H1 (cell line): ENCODE data around the gene RPTOR. TPM values are rescaled to one million over a fixed set of nuclear protein-coding genes. Genes with fewer than 3 reads are reported as not detected.

Source experiments
- CTCF ChIA-PET: fragments of 300-600 bp; sonication (Branson Sonifier 250); formaldehyde crosslinking; loops from one replicate; lab custom pipeline; 2021; ENCODE audit not compliant: partially characterized antibody; lab: Charles Lee
- POLR2A ChIA-PET: fragments of 300-600 bp; sonication (Branson Sonifier 250); formaldehyde crosslinking; loops from one replicate; lab custom pipeline; 2021; ENCODE audit warnings: inconsistent platforms; ENCODE audit not compliant: partially characterized antibody; lab: Charles Lee
- DNase-seq, 2 experiments: peaks; one replicate each; pipeline versions ENCODE4 v3.0.0 to v3.0.0-alpha.2; 2010 to 2022; ENCODE audit warnings: low spot score in 2 of 2, low read depth in 1 of 2, mixed read lengths in 1 of 2
- FAIRE-seq: peaks from 2 replicates; lab custom pipeline; 2011; peaks lifted over from hg19 to GRCh38; lab: Jason Lieb, UNC
- H2AFZ ChIP-seq: 2 replicates; pipeline ENCODE4 v1.8.1; 2012; ENCODE audit warnings: low read length, inconsistent platforms
- H2AK5ac ChIP-seq: 2 replicates; pipeline ENCODE4 v1.6.1; 2013; ENCODE audit warnings: low read depth, low read length
- H2BK120ac ChIP-seq: replicated peaks from 2 replicates; pipeline ENCODE3; 2013; ENCODE audit warnings: low read depth, low read length, inconsistent platforms
- H2BK12ac ChIP-seq: 2 replicates; pipeline ENCODE4 v1.6.1; 2013; ENCODE audit warnings: low read depth, low read length
- H2BK15ac ChIP-seq: 2 replicates; pipeline ENCODE4 v1.6.1; 2013; ENCODE audit warnings: low read length
- H2BK20ac ChIP-seq: 2 replicates; pipeline ENCODE4 v1.6.1; 2013; ENCODE audit warnings: low read length
- H2BK5ac ChIP-seq: 2 replicates; pipeline ENCODE4 v1.6.1; 2013; ENCODE audit warnings: low read depth, low read length
- H3K14ac ChIP-seq: 2 replicates; pipeline ENCODE4 v1.6.1; 2013; ENCODE audit warnings: inconsistent platforms; ENCODE audit not compliant: insufficient read length
- H3K18ac ChIP-seq: 2 replicates; pipeline ENCODE4 v1.6.1; 2013; ENCODE audit warnings: low read length; ENCODE audit errors: extremely low read depth
- H3K23ac ChIP-seq: 2 replicates; pipeline ENCODE4 v1.6.1; 2013; ENCODE audit warnings: inconsistent platforms; ENCODE audit not compliant: insufficient read length
- H3K23me2 ChIP-seq: 2 replicates; pipeline ENCODE4 v1.6.1; 2013; ENCODE audit warnings: low read depth, low read length
- H3K27ac ChIP-seq: 2 replicates; pipeline ENCODE4 v1.6.1; 2011; ENCODE audit warnings: low read depth, low read length, inconsistent platforms
- H3K27me3 ChIP-seq, 4 experiments: replicated peaks in 1 of 4; 1 replicate in 1 of 4; 2 replicates in 3 of 4; pipeline versions ENCODE4 v1.6.1 to v1.8.1; 2011 to 2013; ENCODE audit warnings: low read length in 3 of 4, mild to moderate bottlenecking in 3 of 4, inconsistent platforms in 2 of 4, mixed read lengths in 2 of 4, moderate library complexity in 1 of 4; ENCODE audit not compliant: control insufficient read depth in 3 of 4, insufficient read depth in 3 of 4; ENCODE audit errors: extremely low read depth in 1 of 4
- H3K36me3 ChIP-seq, 4 experiments: 2 replicates each; pipeline versions ENCODE4 v1.6.1 to v1.8.1; 2011 to 2013; ENCODE audit warnings: mild to moderate bottlenecking in 4 of 4, low read length in 3 of 4, moderate library complexity in 2 of 4, control low read depth in 1 of 4, inconsistent platforms in 1 of 4; ENCODE audit not compliant: insufficient read depth in 4 of 4, control insufficient read depth in 2 of 4
- H3K4ac ChIP-seq: replicated peaks from 2 replicates; pipeline ENCODE3; 2013; ENCODE audit warnings: low read length, low read depth, mixed read lengths, inconsistent platforms; ENCODE audit not compliant: insufficient read length
- H3K4me1 ChIP-seq, 4 experiments: replicated peaks in 1 of 4; 1 replicate in 1 of 4; 2 replicates in 3 of 4; pipeline versions ENCODE4 v1.6.1 to v1.8.1; 2011 to 2013; ENCODE audit warnings: low read length in 3 of 4, inconsistent platforms in 2 of 4, mixed read lengths in 1 of 4; ENCODE audit not compliant: insufficient read depth in 4 of 4, control insufficient read depth in 3 of 4
- H3K4me2 ChIP-seq, 2 experiments: 2 replicates each; pipeline versions ENCODE4 v1.6.1 to v1.8.1; 2011 to 2013; ENCODE audit warnings: low read depth in 2 of 2, low read length in 2 of 2, control low read depth in 1 of 2, inconsistent platforms in 1 of 2, mild to moderate bottlenecking in 1 of 2; ENCODE audit not compliant: insufficient read depth in 1 of 2
- H3K4me3 ChIP-seq, 4 experiments: fragments of 200-600, 300-600 bp in 1 of 4; sonication (generic), shearing (Covaris generic), sonication (Bioruptor Twin) in 1 of 4; 2 replicates each; pipeline versions ENCODE4 v1.5.1 to v1.8.1; 2011 to 2016; ENCODE audit warnings: low read length in 4 of 4, low read depth in 3 of 4, control low read depth in 2 of 4, inconsistent platforms in 2 of 4, mild to moderate bottlenecking in 2 of 4, mixed read lengths in 1 of 4, moderate library complexity in 1 of 4; ENCODE audit not compliant: insufficient read depth in 2 of 4; ENCODE audit errors: extremely low read depth in 1 of 4
- H3K56ac ChIP-seq: replicated peaks from 2 replicates; pipeline ENCODE3; 2013; ENCODE audit warnings: low read depth, mild to moderate bottlenecking, mixed read lengths, low read length, inconsistent platforms; ENCODE audit not compliant: insufficient read length
- H3K79me1 ChIP-seq: 2 replicates; pipeline ENCODE4 v1.6.1; 2013; ENCODE audit warnings: low read depth, low read length, control low read depth
- H3K79me2 ChIP-seq, 2 experiments: 2 replicates each; pipeline versions ENCODE4 v1.6.1 to v1.8.1; 2012 to 2013; ENCODE audit warnings: low read length in 2 of 2, mild to moderate bottlenecking in 2 of 2, inconsistent platforms in 1 of 2; ENCODE audit not compliant: insufficient read depth in 2 of 2, control insufficient read depth in 1 of 2
- H3K9ac ChIP-seq, 4 experiments: replicated peaks in 1 of 4; 1 replicate in 1 of 4; 2 replicates in 3 of 4; pipeline versions ENCODE4 v1.6.1 to v1.8.1; 2011 to 2013; ENCODE audit warnings: low read depth in 3 of 4, low read length in 3 of 4, control low read depth in 2 of 4, mild to moderate bottlenecking in 2 of 4, moderate library complexity in 2 of 4, inconsistent platforms in 1 of 4; ENCODE audit errors: extremely low read depth in 1 of 4
- H3K9me3 ChIP-seq, 2 experiments: 2 replicates each; pipeline versions ENCODE4 v1.6.1 to v1.8.1; 2012 to 2013; ENCODE audit warnings: mild to moderate bottlenecking in 2 of 2, moderate library complexity in 2 of 2, control low read depth in 1 of 2, inconsistent platforms in 1 of 2, low read depth in 1 of 2, low read length in 1 of 2, mixed read lengths in 1 of 2; ENCODE audit not compliant: insufficient read depth in 2 of 2
- H4K20me1 ChIP-seq, 2 experiments: replicated peaks in 1 of 2; 2 replicates each; pipeline versions ENCODE3 to v1.8.1; 2011 to 2013; ENCODE audit warnings: inconsistent platforms in 2 of 2, low read length in 2 of 2, mild to moderate bottlenecking in 1 of 2; ENCODE audit not compliant: insufficient read depth in 2 of 2, control insufficient read depth in 1 of 2
- H4K5ac ChIP-seq: 2 replicates; pipeline ENCODE4 v1.6.1; 2013; ENCODE audit warnings: low read length, low read depth, mixed read lengths, inconsistent platforms; ENCODE audit not compliant: insufficient read length
- H4K8ac ChIP-seq: 2 replicates; pipeline ENCODE4 v1.8.0; 2013; ENCODE audit warnings: mild to moderate bottlenecking, moderate library complexity, low read length, inconsistent platforms; ENCODE audit not compliant: insufficient read depth; ENCODE audit errors: extremely low read depth
- H4K91ac ChIP-seq: replicated peaks from 2 replicates; pipeline ENCODE3; 2013; ENCODE audit warnings: low read length, mixed read lengths, inconsistent platforms; ENCODE audit not compliant: insufficient read length
- CBX8 ChIP-seq: fragments of 300-800, 300-1000 bp; sonication (generic); IDR thresholded peaks from 2 replicates; pipeline ENCODE4 v1.7.1; 2016; ENCODE audit warnings: low read depth, low read length, borderline replicate concordance
- MAX ChIP-seq: IDR thresholded peaks from 2 replicates; pipeline ENCODE4 v1.6.1; 2012; ENCODE audit warnings: inconsistent platforms
- NANOG ChIP-seq: IDR thresholded peaks from 2 replicates; pipeline ENCODE4 v1.6.1; 2011; ENCODE audit warnings: low read length, low read depth, mild to moderate bottlenecking, inconsistent platforms; ENCODE audit not compliant: insufficient read depth, poor library complexity, severe bottlenecking
- RAD21 ChIP-seq, 2 experiments: IDR thresholded peaks in 1 of 2; conservative IDR thresholded peaks in 1 of 2; 2 replicates each; pipeline ENCODE4 v1.6.1; 2011; ENCODE audit warnings: low read depth in 2 of 2, low read length in 2 of 2, improper control_type of control experiment in 1 of 2, inconsistent platforms in 1 of 2, mild to moderate bottlenecking in 1 of 2, moderate library complexity in 1 of 2
- TBP ChIP-seq: IDR thresholded peaks from 2 replicates; pipeline ENCODE4 v1.6.1; 2011; ENCODE audit warnings: low read depth, low read length, improper control_type of control experiment
- WGBS, 2 experiments: shearing (Covaris generic) in 1 of 2; methylation state at CpG; one replicate each; pipeline versions ENCODE4 v1.1.6 to v1.1.7; 2013 to 2015; ENCODE audit warnings: low lambda C conversion rate in 2 of 2, mixed read lengths in 2 of 2, inconsistent platforms in 1 of 2, low coverage in 1 of 2, missing lambda C conversion rate in 1 of 2; ENCODE audit not compliant: insufficient replicate concordance in 2 of 2, insufficient coverage in 1 of 2, insufficient read length in 1 of 2; ENCODE audit errors: extremely low coverage in 1 of 2, missing lambda C conversion rate in 1 of 2; 5-methylcytosine and 5-hydroxymethylcytosine counted together
- polyA plus RNA-seq, 7 experiments: library from polyadenylated mRNA; depleted of rRNA in 3 of 7; stranded (reverse) in 5 of 7; unstranded in 2 of 7; fragments of >200 nt in 5 of 7; fragments of 200-250 nt in 2 of 7; gene quantifications; 1 replicate in 5 of 7; 2 replicates in 1 of 7; 4 replicates in 1 of 7; pipeline versions ENCODE4 v1.2.1 to v1.2.3, GENCODE V29; 2011 to 2013; ENCODE audit warnings: missing spikeins in 2 of 7, mixed read lengths in 2 of 7
- total RNA-seq: library from RNA; stranded (reverse); fragmentation: NEBNext Ultra II Directional; extraction: Animal tissue kit (Norgen Biotek cat#: 25700); gene quantifications from 2 replicates; pipeline ENCODE4 v1.2.1, GENCODE V29; 2021
- TF ChIP-seq, protein P1 (sequence below): IDR thresholded peaks from 2 replicates; pipeline ENCODE4 v1.6.1; 2011; ENCODE audit warnings: low read length, improper control_type of control experiment

RPTOR gene
- total and polyA plus RNA-seq, 2 of the 8 experiments (the other 6 are each of a cell fraction or from before 2014, with no cell fraction given) = 6.9 to 28.7 TPM

GRCh38 chr17:80682372-80682771 is 137.7 kb downstream of the RPTOR start:
- no peak overlapping the region for H3K23ac ChIP-seq
- H3K23me2 ChIP-seq = no peaks in the 10 kb centered on the region
- no peak overlapping the region for H3K4me2 ChIP-seq
- H3K9me3 ChIP-seq = no peaks in the 10 kb centered on the region
- H2BK120ac ChIP-seq = no peak overlapping the region
- ChIA-PET CTCF (interaction anchor here (0.9 to 1.2 kb wide), 2 partner anchors 22 to 152 kb away, joined by 3 read pairs; no protein-coding TSS in a partner anchor), POLR2A (no interaction called here)
- H3K79me2 ChIP-seq = peaks cover 0 to 12% of the 10 kb centered on the region in 2 experiments; a peak in 1 of 4 replicates
- no peak overlapping the region for H4K8ac ChIP-seq
- H4K5ac ChIP-seq = no peak overlapping the region
- H3K9ac ChIP-seq = no peak overlapping the region
- TF ChIP-seq RAD21 (IDR thresholded peaks at IDR 0.05 in 1 of 2, conservative IDR thresholded peaks at IDR 0.05 in 1 of 2; ENCODE audit: low read depth in 2 of 2, low read length in 2 of 2) (no peak), TBP (no peak), CBX8 (no peak), NANOG (no peak), MAX (no peak)
- TF ChIP-seq, protein P1, sequence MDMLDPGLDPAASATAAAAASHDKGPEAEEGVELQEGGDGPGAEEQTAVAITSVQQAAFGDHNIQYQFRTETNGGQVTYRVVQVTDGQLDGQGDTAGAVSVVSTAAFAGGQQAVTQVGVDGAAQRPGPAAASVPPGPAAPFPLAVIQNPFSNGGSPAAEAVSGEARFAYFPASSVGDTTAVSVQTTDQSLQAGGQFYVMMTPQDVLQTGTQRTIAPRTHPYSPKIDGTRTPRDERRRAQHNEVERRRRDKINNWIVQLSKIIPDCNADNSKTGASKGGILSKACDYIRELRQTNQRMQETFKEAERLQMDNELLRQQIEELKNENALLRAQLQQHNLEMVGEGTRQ = no peak
- peaks cover under 1 to 1% of the 10 kb centered on the region in 2 experiments for H4K20me1 ChIP-seq
- H3K4ac ChIP-seq = no peak overlapping the region
- no peak overlapping the region for H4K91ac ChIP-seq
- 0 out of 2 replicates have a peak overlapping the region, but pooled peaks have one; percentile 32 for H2BK20ac ChIP-seq
- H2AFZ ChIP-seq = no peak overlapping the region
- no peak overlapping the region for H3K4me3 ChIP-seq
- H3K27ac ChIP-seq = no peak overlapping the region
- no peak overlapping the region for H3K14ac ChIP-seq
- peaks cover 12% of the 10 kb centered on the region for H3K79me1 ChIP-seq
- no peaks in the 10 kb centered on the region for H3K36me3 ChIP-seq
- H2BK12ac ChIP-seq = no peak overlapping the region
- WGBS, 2 experiments = 92% methylated on average over 6 of the region's 6 CpGs; no CpG with 5 or more reads in 1 of the 2 experiments
- H2BK15ac ChIP-seq = no peak overlapping the region
- no peak for DNase-seq
- H3K4me1 ChIP-seq = peaks cover 0 to 10% (median 5%) of the 10 kb centered on the region in 4 experiments; a peak in 4 of 7 replicates
- FAIRE-seq = no peak
- no peak overlapping the region for H2BK5ac ChIP-seq
- no peak overlapping the region for H2AK5ac ChIP-seq
- H3K56ac ChIP-seq = no peak overlapping the region
- 0 out of 2 replicates have a peak overlapping the region, but pooled peaks have one; percentile 13 for H3K18ac ChIP-seq
- H3K27me3 ChIP-seq = no peaks in the 10 kb centered on the region
